ENCODE measurements around the gene ADAMTS6. TPM values are rescaled to one million over a fixed set of nuclear protein-coding genes. Genes with fewer than 3 reads are reported as not detected.

Gene ADAMTS6
- total RNA-seq, 1 experiment from 2014 or later = 2.8 TPM

GRCh38 chr5:65276178-65276890, 205.4 kb downstream of the ADAMTS6 start:
- no peaks in the 10 kb centered on the region for H3K27me3 Mint-ChIP-seq (ENCODE audit: low read depth)
- TF ChIP-seq IRF2 (CRISPR knock-in tag; IDR thresholded peaks at IDR 0.05; ENCODE audit: borderline replicate concordance, low read depth) = no peak
- peaks cover 27% of the 10 kb centered on the region for H3K4me1 Mint-ChIP-seq
- DNase-seq (ENCODE audit: low spot score) (no peak), ATAC-seq (peak; percentile 48; the same call in 1 of the 2 replicates)
- H3K36me3 Mint-ChIP-seq = peaks cover 9% of the 10 kb centered on the region
- peaks cover 15% of the 10 kb centered on the region for H3K9me3 Mint-ChIP-seq
- CTCF ChIA-PET = no interaction called here
- POLR2A ChIA-PET = no interaction called here
- peak overlapping the region; percentile 95 for H3K27ac Mint-ChIP-seq
- no peak overlapping the region for H3K4me3 Mint-ChIP-seq

DNA sequence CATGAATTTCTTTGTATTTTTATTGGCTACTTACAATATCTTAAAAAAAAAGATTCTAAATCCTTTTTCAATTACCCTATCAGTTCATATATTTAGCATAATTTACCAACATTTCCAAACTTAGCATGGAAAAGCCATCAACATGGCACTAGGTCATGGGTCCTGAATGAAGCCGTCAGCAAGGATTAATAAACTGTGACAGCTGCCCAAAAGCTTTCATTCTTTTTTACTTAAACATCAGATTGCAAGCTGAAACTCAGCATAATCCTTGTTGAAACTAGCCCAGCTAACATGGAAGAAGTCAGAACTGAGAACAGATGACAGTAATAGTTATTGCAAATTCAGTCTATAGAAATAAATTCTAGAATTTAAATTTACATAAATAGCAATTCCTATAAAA, 209.8 kb downstream of the ADAMTS6 start:
- ATAC-seq = no peak
- DNase-seq (ENCODE audit: low spot score) = no peak
- no peak for TF ChIP-seq FOXJ3 (CRISPR knock-in tag; IDR thresholded peaks at IDR 0.05; ENCODE audit: borderline replicate concordance)
- no peak for TF ChIP-seq JAZF1 (CRISPR knock-in tag; IDR thresholded peaks at IDR 0.05)
- TF ChIP-seq JUN (CRISPR knock-in tag; IDR thresholded peaks at IDR 0.05) = no peak
- TF ChIP-seq ZNF512 (CRISPR knock-in tag; IDR thresholded peaks at IDR 0.05; ENCODE audit: borderline replicate concordance) = no peak
- no peak for TF ChIP-seq ZNF232 (CRISPR knock-in tag; IDR thresholded peaks at IDR 0.05)
- TF ChIP-seq HMGXB4 (CRISPR knock-in tag; IDR thresholded peaks at IDR 0.05) = no peak
- TF ChIP-seq NR1H2 (CRISPR knock-in tag; IDR thresholded peaks at IDR 0.05) = no peak
- no peak for TF ChIP-seq ATF6 (CRISPR knock-in tag; IDR thresholded peaks at IDR 0.05)
- no peak for TF ChIP-seq USF1 (CRISPR knock-in tag; IDR thresholded peaks at IDR 0.05)
- TF ChIP-seq TEAD4 (CRISPR knock-in tag; IDR thresholded peaks at IDR 0.05) = no peak
- TF ChIP-seq KAT7 (CRISPR knock-in tag; IDR thresholded peaks at IDR 0.05; ENCODE audit: borderline replicate concordance) = no peak
- no peak for TF ChIP-seq ETV6 (CRISPR knock-in tag; IDR thresholded peaks at IDR 0.05)
- no peak for TF ChIP-seq ZNF423 (CRISPR knock-in tag; IDR thresholded peaks at IDR 0.05)
- no peak for TF ChIP-seq ATF2 (CRISPR knock-in tag; IDR thresholded peaks at IDR 0.05; ENCODE audit: borderline replicate concordance, low read depth)
- TF ChIP-seq ESRRA (CRISPR knock-in tag; IDR thresholded peaks at IDR 0.05; ENCODE audit: borderline replicate concordance) = no peak
- no peak for TF ChIP-seq NFATC4 (CRISPR knock-in tag; IDR thresholded peaks at IDR 0.05)
- TF ChIP-seq, protein P1, sequence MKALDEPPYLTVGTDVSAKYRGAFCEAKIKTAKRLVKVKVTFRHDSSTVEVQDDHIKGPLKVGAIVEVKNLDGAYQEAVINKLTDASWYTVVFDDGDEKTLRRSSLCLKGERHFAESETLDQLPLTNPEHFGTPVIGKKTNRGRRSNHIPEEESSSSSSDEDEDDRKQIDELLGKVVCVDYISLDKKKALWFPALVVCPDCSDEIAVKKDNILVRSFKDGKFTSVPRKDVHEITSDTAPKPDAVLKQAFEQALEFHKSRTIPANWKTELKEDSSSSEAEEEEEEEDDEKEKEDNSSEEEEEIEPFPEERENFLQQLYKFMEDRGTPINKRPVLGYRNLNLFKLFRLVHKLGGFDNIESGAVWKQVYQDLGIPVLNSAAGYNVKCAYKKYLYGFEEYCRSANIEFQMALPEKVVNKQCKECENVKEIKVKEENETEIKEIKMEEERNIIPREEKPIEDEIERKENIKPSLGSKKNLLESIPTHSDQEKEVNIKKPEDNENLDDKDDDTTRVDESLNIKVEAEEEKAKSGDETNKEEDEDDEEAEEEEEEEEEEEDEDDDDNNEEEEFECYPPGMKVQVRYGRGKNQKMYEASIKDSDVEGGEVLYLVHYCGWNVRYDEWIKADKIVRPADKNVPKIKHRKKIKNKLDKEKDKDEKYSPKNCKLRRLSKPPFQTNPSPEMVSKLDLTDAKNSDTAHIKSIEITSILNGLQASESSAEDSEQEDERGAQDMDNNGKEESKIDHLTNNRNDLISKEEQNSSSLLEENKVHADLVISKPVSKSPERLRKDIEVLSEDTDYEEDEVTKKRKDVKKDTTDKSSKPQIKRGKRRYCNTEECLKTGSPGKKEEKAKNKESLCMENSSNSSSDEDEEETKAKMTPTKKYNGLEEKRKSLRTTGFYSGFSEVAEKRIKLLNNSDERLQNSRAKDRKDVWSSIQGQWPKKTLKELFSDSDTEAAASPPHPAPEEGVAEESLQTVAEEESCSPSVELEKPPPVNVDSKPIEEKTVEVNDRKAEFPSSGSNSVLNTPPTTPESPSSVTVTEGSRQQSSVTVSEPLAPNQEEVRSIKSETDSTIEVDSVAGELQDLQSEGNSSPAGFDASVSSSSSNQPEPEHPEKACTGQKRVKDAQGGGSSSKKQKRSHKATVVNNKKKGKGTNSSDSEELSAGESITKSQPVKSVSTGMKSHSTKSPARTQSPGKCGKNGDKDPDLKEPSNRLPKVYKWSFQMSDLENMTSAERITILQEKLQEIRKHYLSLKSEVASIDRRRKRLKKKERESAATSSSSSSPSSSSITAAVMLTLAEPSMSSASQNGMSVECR (CRISPR knock-in tag; IDR thresholded peaks at IDR 0.05; ENCODE audit: borderline replicate concordance) = no peak
- no peak for TF ChIP-seq CREB1 (CRISPR knock-in tag; IDR thresholded peaks at IDR 0.05)
- H3K36me3 Mint-ChIP-seq = no peaks in the 10 kb centered on the region
- CTCF ChIA-PET = no interaction called here
- POLR2A ChIA-PET = no interaction called here
- no peak overlapping the region for H3K27ac Mint-ChIP-seq
- no peaks in the 10 kb centered on the region for H3K9me3 Mint-ChIP-seq
- H3K4me1 Mint-ChIP-seq = peaks cover 19% of the 10 kb centered on the region
- no peak overlapping the region for H3K4me3 Mint-ChIP-seq
- H3K27me3 Mint-ChIP-seq (ENCODE audit: low read depth) = no peaks in the 10 kb centered on the region
